Astrocyte of the cerebellum (primary cell): ENCODE data around the gene AP3B2.

Source experiments
- DNase-seq: peaks from one replicate; pipeline ENCODE4 v3.0.0-alpha.2; 2011; ENCODE audit warnings: low read depth
- H3K4me3 ChIP-seq: 2 replicates; pipeline ENCODE4 v1.5.1; 2011; ENCODE audit warnings: mild to moderate bottlenecking, low read depth, low read length, moderate library complexity
- in situ Hi-C: cut with HindIII; loops from 2 replicates; pipeline ENCODE4 v1.10.0; 2017; ENCODE audit warnings: low sequenced_read_pairs
- TF ChIP-seq, protein P1 (sequence below): IDR thresholded peaks from 2 replicates; pipeline ENCODE4 v1.5.1; 2012; ENCODE audit warnings: low read length, low read depth, moderate library complexity, mild to moderate bottlenecking; ENCODE audit errors: missing control alignments

The AP3B2 gene

DNA sequence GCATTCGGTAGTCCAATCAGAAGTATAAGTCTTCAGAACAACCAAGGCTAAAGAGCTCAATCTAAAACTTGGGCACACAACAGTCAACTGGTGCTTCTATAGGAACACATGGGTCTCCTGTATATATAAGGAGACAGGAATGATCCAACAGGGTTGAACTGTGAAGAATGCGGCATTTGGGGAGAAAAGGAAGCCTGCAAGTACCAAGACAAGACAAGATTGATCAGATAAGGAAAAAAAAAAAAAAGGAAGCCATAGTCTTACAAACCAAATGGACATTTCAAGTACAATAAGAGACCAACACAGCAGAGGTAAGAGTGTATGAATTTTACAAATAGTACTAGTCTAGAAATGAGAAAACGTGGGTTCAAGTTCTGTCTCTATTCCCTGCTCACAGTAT is 69.0 kb downstream of the AP3B2 start:
- TF ChIP-seq, protein P1, sequence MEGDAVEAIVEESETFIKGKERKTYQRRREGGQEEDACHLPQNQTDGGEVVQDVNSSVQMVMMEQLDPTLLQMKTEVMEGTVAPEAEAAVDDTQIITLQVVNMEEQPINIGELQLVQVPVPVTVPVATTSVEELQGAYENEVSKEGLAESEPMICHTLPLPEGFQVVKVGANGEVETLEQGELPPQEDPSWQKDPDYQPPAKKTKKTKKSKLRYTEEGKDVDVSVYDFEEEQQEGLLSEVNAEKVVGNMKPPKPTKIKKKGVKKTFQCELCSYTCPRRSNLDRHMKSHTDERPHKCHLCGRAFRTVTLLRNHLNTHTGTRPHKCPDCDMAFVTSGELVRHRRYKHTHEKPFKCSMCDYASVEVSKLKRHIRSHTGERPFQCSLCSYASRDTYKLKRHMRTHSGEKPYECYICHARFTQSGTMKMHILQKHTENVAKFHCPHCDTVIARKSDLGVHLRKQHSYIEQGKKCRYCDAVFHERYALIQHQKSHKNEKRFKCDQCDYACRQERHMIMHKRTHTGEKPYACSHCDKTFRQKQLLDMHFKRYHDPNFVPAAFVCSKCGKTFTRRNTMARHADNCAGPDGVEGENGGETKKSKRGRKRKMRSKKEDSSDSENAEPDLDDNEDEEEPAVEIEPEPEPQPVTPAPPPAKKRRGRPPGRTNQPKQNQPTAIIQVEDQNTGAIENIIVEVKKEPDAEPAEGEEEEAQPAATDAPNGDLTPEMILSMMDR, result no peak
- in situ Hi-C loops, result no loop called here
- no peak for DNase-seq
- H3K4me3 ChIP-seq, result no peak overlapping the region

DNA sequence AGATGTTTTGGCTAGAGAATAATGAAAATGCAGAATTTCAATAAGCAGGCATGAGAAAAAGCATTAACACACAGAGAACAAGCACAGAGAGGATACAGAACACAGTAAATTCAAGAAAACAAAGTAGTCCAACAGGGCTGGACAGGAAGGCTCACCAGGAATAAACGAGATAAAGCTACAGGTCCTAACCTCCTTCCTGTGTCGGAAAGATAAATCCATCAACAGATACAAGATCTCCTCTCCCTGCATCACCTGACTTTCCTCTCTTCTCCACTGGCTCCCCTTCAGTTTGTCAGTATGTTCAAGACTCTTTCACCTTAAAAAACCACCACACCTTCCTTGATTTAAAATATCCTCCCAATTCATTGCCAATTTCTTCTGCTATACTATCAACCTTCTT is 73.9 kb downstream of the AP3B2 start:
- no peak for DNase-seq
- TF ChIP-seq, protein P1, result no peak
- in situ Hi-C loops, result no loop called here
- no peak overlapping the region for H3K4me3 ChIP-seq

DNA sequence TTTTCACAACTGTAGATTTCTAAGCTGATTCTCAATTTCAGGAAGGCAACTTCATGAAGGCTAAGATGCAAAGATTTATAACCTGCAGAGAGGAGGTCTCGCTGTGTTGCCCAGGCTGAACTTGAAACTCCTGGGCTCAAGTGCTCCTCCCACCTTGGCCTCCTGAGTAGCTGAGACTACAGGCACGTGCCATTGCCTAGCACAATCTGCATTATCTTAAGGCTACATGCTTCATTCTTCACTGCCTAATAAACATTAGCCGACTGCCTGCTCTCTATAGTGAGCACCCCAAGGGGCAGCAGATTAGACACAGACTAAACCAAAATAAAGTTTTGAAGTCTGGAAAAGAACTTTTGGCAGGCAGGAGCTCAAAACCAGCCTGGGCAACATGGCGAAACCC is 79.6 kb downstream of the AP3B2 start:
- DNase-seq, result no peak
- in situ Hi-C loops, result no loop called here

DNA sequence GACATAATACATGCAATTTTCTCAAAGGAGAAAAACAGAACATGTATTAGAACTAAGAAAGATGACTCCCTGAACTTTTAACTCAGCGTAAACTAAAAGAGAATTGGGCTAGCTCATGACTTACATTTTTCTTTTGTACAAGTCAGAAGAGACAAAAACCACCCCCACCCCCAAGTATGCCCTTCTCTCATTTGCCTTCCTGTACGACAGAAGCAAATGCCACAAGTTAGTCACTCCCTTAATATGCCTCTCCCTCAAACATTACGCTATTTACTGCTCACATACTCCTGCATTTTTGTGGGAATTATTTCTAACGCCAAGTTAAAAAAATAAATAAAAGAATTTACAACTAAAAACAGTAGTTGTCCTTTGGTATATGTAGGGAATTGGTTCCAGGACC is 84.5 kb downstream of the AP3B2 start:
- no peak for DNase-seq
- TF ChIP-seq, protein P1, result no peak
- no peak overlapping the region for H3K4me3 ChIP-seq
- in situ Hi-C loops, result no loop called here

More for the DNA sequence above, 79.6 kb downstream of the AP3B2 start:
- TF ChIP-seq, protein P1, result no peak
- no peak overlapping the region for H3K4me3 ChIP-seq

DNA sequence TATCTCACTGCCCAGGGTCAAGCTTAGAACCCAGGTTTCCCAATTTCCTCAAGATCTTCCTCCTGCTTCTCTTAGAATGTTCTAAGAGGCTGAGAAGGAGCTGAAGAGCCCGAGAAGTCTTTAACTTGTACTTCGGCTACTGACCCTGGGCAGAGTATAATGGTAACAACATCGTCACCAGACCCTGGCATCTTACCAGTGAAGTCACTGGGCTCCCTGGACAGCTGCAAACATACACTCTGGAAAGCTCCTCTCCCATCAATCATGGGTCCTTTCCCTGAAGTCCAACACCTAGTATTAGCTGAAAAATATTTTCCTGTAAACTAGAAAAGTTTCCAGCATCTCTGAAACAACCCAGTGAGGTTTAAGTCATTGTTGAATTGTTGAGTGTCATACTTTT is 85.2 kb downstream of the AP3B2 start:
- no peak for DNase-seq
- TF ChIP-seq, protein P1, result no peak
- no peak overlapping the region for H3K4me3 ChIP-seq
- in situ Hi-C loops, result no loop called here

DNA sequence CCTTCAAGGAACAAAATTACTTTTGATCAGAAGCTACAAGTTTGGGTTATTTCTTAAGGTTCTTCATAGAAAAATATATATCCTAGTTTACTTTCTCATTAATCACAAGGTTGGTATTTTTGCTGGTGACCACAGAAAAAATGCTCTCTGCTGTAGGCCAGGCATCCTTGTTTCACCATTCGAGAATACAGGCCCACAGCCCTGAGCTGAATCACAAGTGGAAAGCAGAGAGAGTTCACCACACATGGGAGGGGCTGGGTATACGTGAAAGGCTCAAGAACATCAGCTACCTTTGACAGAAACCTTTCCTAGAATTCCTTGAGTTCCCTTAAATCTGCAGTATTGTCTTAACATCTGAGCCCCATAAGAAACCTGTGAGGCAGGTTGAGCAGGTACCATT is 85.7 kb downstream of the AP3B2 start:
- no peak for DNase-seq
- in situ Hi-C loops, result no loop called here
- TF ChIP-seq, protein P1, result no peak
- H3K4me3 ChIP-seq, result no peak overlapping the region

DNA sequence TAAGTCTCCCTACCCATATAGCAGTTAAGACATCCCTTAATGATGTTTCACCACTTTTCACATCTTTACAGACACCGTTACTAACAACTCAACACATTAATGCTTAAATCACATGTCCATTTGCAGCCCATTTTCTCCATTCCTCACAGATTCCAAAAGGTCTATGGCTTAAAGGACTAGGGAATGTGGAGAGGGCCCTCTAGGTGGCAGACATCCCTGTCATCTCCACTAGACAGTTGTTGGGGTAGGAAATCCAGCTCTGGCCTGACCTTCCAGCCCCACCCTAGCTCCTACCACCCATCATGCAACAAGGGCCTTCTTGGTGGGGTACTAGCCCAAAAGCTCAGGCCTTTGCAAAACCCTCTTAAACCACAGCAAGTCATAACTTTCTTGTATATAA is 87.7 kb downstream of the AP3B2 start:
- TF ChIP-seq, protein P1, result peak; percentile 2
- in situ Hi-C loops, result no loop called here
- H3K4me3 ChIP-seq, result no peak overlapping the region
- DNase-seq, result no peak
